HEK293 (cell line): ENCODE measurements around the gene IL5RA.

Experiments used
- CTCF ChIP-seq: fragments of 450-650 bp; formaldehyde crosslinking; IDR thresholded peaks from 2 replicates; pipeline ENCODE4 v1.5.1; 2016; ENCODE audit warnings: missing biosample characterization, missing genetic modification characterization
- ZBTB7A ChIP-seq: fragments of 450-650 bp; formaldehyde crosslinking; IDR thresholded peaks from 2 replicates; pipeline ENCODE4 v1.5.1; 2016; ENCODE audit warnings: low read depth, missing biosample characterization, missing genetic modification characterization
- ZNF10 ChIP-seq: fragments of 450-650 bp; formaldehyde crosslinking; IDR thresholded peaks from 2 replicates; pipeline ENCODE4 v1.5.1; 2017; ENCODE audit warnings: missing biosample characterization, missing genetic modification characterization
- ZNF274 ChIP-seq, 2 experiments: fragments of 200-500 bp in 1 of 2; fragments of 450-650 bp in 1 of 2; sonication (Bioruptor generic) in 1 of 2; formaldehyde crosslinking in 1 of 2; IDR thresholded peaks; 2 replicates each; pipeline versions ENCODE4 v1.5.1 to v1.6.1; 2014 to 2016; ENCODE audit warnings: borderline replicate concordance in 1 of 2, inconsistent platforms in 1 of 2, low read length in 1 of 2, missing biosample characterization in 1 of 2, missing genetic modification characterization in 1 of 2
- ZNF335 ChIP-seq: fragments of 450-650 bp; formaldehyde crosslinking; conservative IDR thresholded peaks from 2 replicates; pipeline ENCODE4 v1.5.1; 2016; ENCODE audit warnings: missing biosample characterization, missing genetic modification characterization
- ZNF354C ChIP-seq: fragments of 450-650 bp; formaldehyde crosslinking; IDR thresholded peaks from 2 replicates; pipeline ENCODE4 v1.5.1; 2016; ENCODE audit warnings: missing biosample characterization, missing genetic modification characterization, low read depth, borderline replicate concordance
- ZNF416 ChIP-seq: fragments of 450-650 bp; formaldehyde crosslinking; IDR thresholded peaks from 2 replicates; pipeline ENCODE4 v1.5.1; 2016; ENCODE audit warnings: missing biosample characterization, missing genetic modification characterization
- ZNF747 ChIP-seq: fragments of 450-650 bp; formaldehyde crosslinking; IDR thresholded peaks from 2 replicates; pipeline ENCODE4 v1.5.1; 2016; ENCODE audit warnings: missing biosample characterization, missing genetic modification characterization

GRCh38 chr3:3107858-3108257 lies 2.3 kb downstream of the IL5RA start:
- TF ChIP-seq ZNF274 (IDR thresholded peaks at IDR 0.05; ENCODE audit: low read length) = no peak
- TF ChIP-seq ZNF274 (tag by site-specific recombination; IDR thresholded peaks at IDR 0.05; ENCODE audit: borderline replicate concordance) = no peak
- no peak for TF ChIP-seq ZNF335 (tag by site-specific recombination)
- TF ChIP-seq CTCF (tag by site-specific recombination) = no peak
- no peak for TF ChIP-seq ZNF354C (tag by site-specific recombination)
- TF ChIP-seq ZBTB7A (tag by site-specific recombination) = no peak
- TF ChIP-seq ZNF416 (tag by site-specific recombination) = no peak
- no peak for TF ChIP-seq ZNF747 (tag by site-specific recombination)
- TF ChIP-seq ZNF10 (tag by site-specific recombination) = no peak
